IMR-90 (cell line): Measurements from ENCODE around the gene ACOXL. TPM values are rescaled to one million over a fixed set of nuclear protein-coding genes. Genes with fewer than 3 reads are reported as not detected.

Experiments
- ATAC-seq: fragments of 200-7000 bp; cut with Tn5 transposase; 2 replicates; pipeline ENCODE4 v1.9.1; 2020; ENCODE audit warnings: low read depth, mild to moderate bottlenecking, moderate library complexity
- BruUV-seq: library from RNA; stranded (reverse); fragments of 400-500 nt; replicated peaks from 2 replicates; lab custom pipeline; 2021; lab: Mats Ljungman, UMichigan
- CTCF ChIA-PET: fragments of 300-600 bp; formaldehyde crosslinking; extraction: SDS; loops from one replicate; lab custom pipeline; 2021; ENCODE audit warnings: antibody characterized with exemption; lab: Yijun Ruan, JAX
- POLR2A ChIA-PET: fragments of 300-600 bp; sonication (Branson Sonifier 250); formaldehyde crosslinking; loops from one replicate; lab custom pipeline; 2022; ENCODE audit warnings: antibody characterized with exemption; ENCODE audit not compliant: unreplicated experiment; lab: Charles Lee
- DNase-seq: peaks from one replicate; pipeline ENCODE4 v3.0.0; 2013
- H2AFZ ChIP-seq: replicated peaks from 2 replicates; pipeline ENCODE3; 2013; ENCODE audit warnings: low read length, mild to moderate bottlenecking; ENCODE audit not compliant: poor library complexity
- H2AK5ac ChIP-seq: 2 replicates; pipeline ENCODE4 v1.6.1; 2013; ENCODE audit warnings: low read depth, low read length, inconsistent platforms
- H2AK9ac ChIP-seq: replicated peaks from 2 replicates; pipeline ENCODE3; 2013; ENCODE audit warnings: mild to moderate bottlenecking, low read depth, low read length, moderate library complexity; ENCODE audit not compliant: poor library complexity
- H2BK120ac ChIP-seq: 2 replicates; pipeline ENCODE4 v1.6.1; 2013; ENCODE audit warnings: low read depth, low read length, inconsistent platforms
- H2BK15ac ChIP-seq: 3 replicates; pipeline ENCODE4 v1.6.1; 2013; ENCODE audit warnings: low read depth, low read length, inconsistent platforms
- H2BK20ac ChIP-seq: 2 replicates; pipeline ENCODE4 v1.6.1; 2013; ENCODE audit warnings: low read depth, mild to moderate bottlenecking, inconsistent platforms, low read length, moderate library complexity
- H2BK5ac ChIP-seq: 2 replicates; pipeline ENCODE4 v1.6.1; 2013; ENCODE audit warnings: mild to moderate bottlenecking, low read depth, low read length, inconsistent platforms; ENCODE audit not compliant: poor library complexity, severe bottlenecking
- H3K14ac ChIP-seq: replicated peaks from 2 replicates; pipeline ENCODE4 v1.6.1; 2013; ENCODE audit warnings: low read depth, low read length, inconsistent platforms
- H3K18ac ChIP-seq: 2 replicates; pipeline ENCODE4 v1.6.1; 2013; ENCODE audit warnings: low read depth, low read length, control low read depth
- H3K23ac ChIP-seq: 2 replicates; pipeline ENCODE4 v1.6.1; 2013; ENCODE audit warnings: low read depth, low read length, inconsistent platforms
- H3K27ac ChIP-seq: 2 replicates; pipeline ENCODE4 v1.5.1; 2013; ENCODE audit warnings: mild to moderate bottlenecking, control low read depth, low read length; ENCODE audit not compliant: insufficient read depth
- H3K27me3 ChIP-seq: 2 replicates; pipeline ENCODE4 v1.6.1; 2013; ENCODE audit warnings: low read length; ENCODE audit not compliant: control insufficient read depth, insufficient read depth
- H3K36me3 ChIP-seq: 2 replicates; pipeline ENCODE4 v1.6.1; 2013; ENCODE audit warnings: low read length, mixed read lengths; ENCODE audit not compliant: control insufficient read depth, insufficient read depth
- H3K4ac ChIP-seq: 2 replicates; pipeline ENCODE4 v1.6.1; 2013; ENCODE audit warnings: low read depth, low read length, inconsistent platforms
- H3K4me1 ChIP-seq: 2 replicates; pipeline ENCODE4 v1.6.1; 2013; ENCODE audit warnings: low read length, mixed read lengths; ENCODE audit not compliant: control insufficient read depth, insufficient read depth
- H3K4me2 ChIP-seq: 2 replicates; pipeline ENCODE4 v1.6.1; 2013; ENCODE audit warnings: low read depth, mild to moderate bottlenecking, control low read depth, low read length, moderate library complexity
- H3K4me3 ChIP-seq: 2 replicates; pipeline ENCODE4 v1.5.1; 2013; ENCODE audit warnings: low read depth, mild to moderate bottlenecking, control low read depth, low read length, moderate library complexity; ENCODE audit not compliant: insufficient read depth
- H3K56ac ChIP-seq: 2 replicates; pipeline ENCODE4 v1.6.1; 2013; ENCODE audit warnings: low read length, inconsistent platforms; ENCODE audit not compliant: insufficient read depth; ENCODE audit errors: extremely low read depth
- H3K79me1 ChIP-seq, 2 experiments: 2 replicates each; pipeline ENCODE4 v1.6.1; 2013; ENCODE audit warnings: low read length in 2 of 2, inconsistent platforms in 1 of 2, low read depth in 1 of 2
- H3K9ac ChIP-seq: 2 replicates; pipeline ENCODE4 v1.6.1; 2013; ENCODE audit warnings: low read depth, low read length, control low read depth
- H3K9me1 ChIP-seq: 2 replicates; pipeline ENCODE4 v1.6.1; 2013; ENCODE audit warnings: low read length, inconsistent platforms; ENCODE audit not compliant: insufficient read depth
- H3K9me3 ChIP-seq: 2 replicates; pipeline ENCODE4 v1.6.1; 2013; ENCODE audit warnings: low read length; ENCODE audit not compliant: control insufficient read depth, insufficient read depth
- H4K20me1 ChIP-seq: 2 replicates; pipeline ENCODE4 v1.6.1; 2013; ENCODE audit warnings: low read length, inconsistent platforms; ENCODE audit not compliant: insufficient read depth
- H4K5ac ChIP-seq: 2 replicates; pipeline ENCODE4 v1.6.1; 2013; ENCODE audit warnings: mild to moderate bottlenecking, low read depth, low read length, control low read depth
- H4K8ac ChIP-seq, 2 experiments: 2 replicates each; pipeline ENCODE4 v1.6.1; 2013; ENCODE audit warnings: low read depth in 2 of 2, low read length in 2 of 2, control low read depth in 1 of 2, inconsistent platforms in 1 of 2
- H4K91ac ChIP-seq: 2 replicates; pipeline ENCODE4 v1.6.1; 2013; ENCODE audit warnings: low read depth, low read length, inconsistent platforms; ENCODE audit not compliant: insufficient read depth
- BHLHE40 ChIP-seq: fragments of 150-350 bp; IDR thresholded peaks from 2 replicates; pipeline ENCODE4 v1.6.1; 2016; ENCODE audit warnings: mild to moderate bottlenecking, low read depth, low read length
- CEBPB ChIP-seq: IDR thresholded peaks from 2 replicates; pipeline ENCODE4 v1.6.1; 2012; ENCODE audit warnings: low read depth, low read length, improper control_type of control experiment
- CHD1 ChIP-seq: IDR thresholded peaks from 2 replicates; pipeline ENCODE4 v1.6.1; 2012; ENCODE audit warnings: low read depth, low read length, improper control_type of control experiment
- ELK1 ChIP-seq: fragments of 150-350 bp; IDR thresholded peaks from 2 replicates; pipeline ENCODE4 v1.6.1; 2016; ENCODE audit warnings: low read depth, mild to moderate bottlenecking, low read length, moderate library complexity, borderline replicate concordance
- FOS ChIP-seq: fragments of 150-350 bp; IDR thresholded peaks from 2 replicates; pipeline ENCODE4 v1.6.1; 2016; ENCODE audit warnings: low read depth, low read length
- MAFK ChIP-seq: IDR thresholded peaks from 2 replicates; pipeline ENCODE4 v1.6.1; 2012; ENCODE audit warnings: low read depth, low read length, improper control_type of control experiment
- MAZ ChIP-seq: IDR thresholded peaks from 2 replicates; pipeline ENCODE4 v1.6.1; 2012; ENCODE audit warnings: low read depth, mild to moderate bottlenecking, low read length, improper control_type of control experiment, moderate library complexity, borderline replicate concordance
- MXI1 ChIP-seq: IDR thresholded peaks from 2 replicates; pipeline ENCODE4 v1.6.1; 2012; ENCODE audit warnings: low read depth, mild to moderate bottlenecking, low read length, moderate library complexity, borderline replicate concordance
- NFE2L2 ChIP-seq: fragments of 150-350 bp; IDR thresholded peaks from 2 replicates; pipeline ENCODE4 v1.6.1; 2016; ENCODE audit warnings: low read depth, mild to moderate bottlenecking, low read length
- POLR2A ChIP-seq: IDR thresholded peaks from 2 replicates; pipeline ENCODE4 v1.6.1; 2012; ENCODE audit warnings: mild to moderate bottlenecking, low read depth, low read length
- RAD21 ChIP-seq: IDR thresholded peaks from 2 replicates; pipeline ENCODE4 v1.6.1; 2012; ENCODE audit warnings: low read length, improper control_type of control experiment
- RCOR1 ChIP-seq: IDR thresholded peaks from 2 replicates; pipeline ENCODE4 v1.6.1; 2012; ENCODE audit warnings: mild to moderate bottlenecking, low read length, improper control_type of control experiment; ENCODE audit not compliant: insufficient replicate concordance
- RFX5 ChIP-seq: IDR thresholded peaks from 2 replicates; pipeline ENCODE4 v1.8.0; 2012; ENCODE audit warnings: low read depth, mild to moderate bottlenecking, low read length, moderate library complexity
- SMC3 ChIP-seq: fragments of 150-350 bp; IDR thresholded peaks from 2 replicates; pipeline ENCODE4 v1.6.1; 2016; ENCODE audit warnings: low read depth, mild to moderate bottlenecking, antibody characterized with exemption, low read length, moderate library complexity
- USF2 ChIP-seq: fragments of 150-350 bp; IDR thresholded peaks from 2 replicates; pipeline ENCODE4 v1.6.1; 2017; ENCODE audit warnings: mild to moderate bottlenecking, antibody characterized with exemption, low read length, low read depth
- WGBS, 2 experiments: methylation state at CpG; one replicate each; pipeline versions ENCODE4 v1.1.5 to v1.1.7; 2013; ENCODE audit warnings: missing lambda C conversion rate in 2 of 2; ENCODE audit not compliant: insufficient read length in 1 of 2; ENCODE audit errors: extremely low coverage in 2 of 2; 5-methylcytosine and 5-hydroxymethylcytosine counted together
- dilution Hi-C: fragments of 300-500 bp; cut with HindIII; formaldehyde crosslinking; loops from one replicate; pipeline ENCODE4 v1.14.3; 2018; ENCODE audit warnings: low sequenced_read_pairs; ENCODE audit not compliant: unreplicated experiment
- in situ Hi-C: fragments of 300-500 bp; cut with MboI; formaldehyde crosslinking; loops from 3 replicates; pipeline ENCODE4 v1.14.3; 2019; ENCODE audit warnings: low sequenced_read_pairs, inconsistent platforms, mixed read lengths
- intact Hi-C: fragments of 100-400 bp; cut with micrococcal nuclease; formaldehyde crosslinking; loops from 2 replicates; pipeline ENCODE4 v1.10.0; 2022
- polyA plus RNA-seq, 3 experiments: library from polyadenylated mRNA; depleted of rRNA; stranded (reverse); fragments of >200 nt; gene quantifications; 2 replicates each; pipeline ENCODE4 v1.2.3, GENCODE V29; 2012; ENCODE audit warnings: low replicate concordance in 1 of 3
- total RNA-seq: library from RNA; depleted of rRNA; stranded (reverse); fragments of >200 nt; gene quantifications from 2 replicates; pipeline ENCODE4 v1.2.3, GENCODE V29; 2012
- TF ChIP-seq, protein P1 (sequence below): conservative IDR thresholded peaks from 2 replicates; pipeline ENCODE4 v1.5.1; 2012; ENCODE audit warnings: mild to moderate bottlenecking, low read depth, low read length, improper control_type of control experiment

ACOXL gene
- total and polyA plus RNA-seq, 2 of the 4 experiments (the other 2 are of a cell fraction) = not detected

DNA sequence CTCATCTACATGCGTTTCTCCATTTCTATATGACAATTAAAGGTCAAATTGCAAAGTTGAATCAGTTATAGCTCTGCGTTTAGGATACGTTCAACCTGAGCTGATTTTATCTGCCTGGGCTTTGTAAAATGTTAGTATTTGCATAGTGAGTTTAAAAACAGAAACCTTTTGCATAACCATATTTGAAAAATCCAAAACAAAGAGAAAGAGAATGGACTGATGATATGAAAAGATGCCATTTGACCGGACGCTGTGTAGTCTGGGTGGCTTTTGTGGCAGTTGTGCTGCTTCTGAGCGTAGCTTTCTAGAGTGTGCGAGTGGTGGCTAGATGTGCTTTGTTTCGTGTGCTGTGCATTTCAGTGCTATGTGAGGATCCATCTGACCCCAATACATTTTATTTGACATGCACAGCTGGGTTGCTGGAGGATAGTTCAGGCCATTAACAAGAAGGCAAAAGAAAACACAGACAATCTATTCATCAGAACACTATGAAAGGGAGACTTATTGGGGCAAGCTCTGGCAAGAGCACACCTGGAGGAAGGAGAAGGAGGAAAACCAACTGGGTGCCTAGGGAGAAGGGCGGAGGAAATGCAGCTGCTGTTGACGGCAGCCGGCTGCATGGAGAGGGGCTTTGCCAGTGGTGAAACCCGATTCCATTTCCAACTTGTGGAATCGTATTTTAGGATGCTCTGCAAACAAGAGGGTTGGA, 126.8 kb downstream of the ACOXL start:
- Histone ChIP-seq H2AFZ (no peak overlapping the region), H3K14ac (no peak overlapping the region), H3K4me1 (no peaks in the 10 kb centered on the region), H3K4me2 (no peak overlapping the region), H2BK5ac (no peak overlapping the region), H2BK120ac (no peak overlapping the region), H3K9me3 (no peaks in the 10 kb centered on the region), H3K4me3 (no peak overlapping the region), H3K36me3 (no peaks in the 10 kb centered on the region), H2BK15ac (no peak overlapping the region), H3K56ac (no peak overlapping the region), H2AK5ac (no peak overlapping the region), H4K20me1 (no peaks in the 10 kb centered on the region), H4K91ac (no peak overlapping the region), H3K27me3 (peaks cover 32% of the 10 kb centered on the region), H3K18ac (no peak overlapping the region), H3K9ac (no peak overlapping the region), H3K27ac (no peak overlapping the region), H4K5ac (no peak overlapping the region), H3K9me1 (no peaks in the 10 kb centered on the region), H2AK9ac (no peak overlapping the region), H3K79me1 (no peaks in the 10 kb centered on the region), H2BK20ac (no peak overlapping the region), H3K4ac (no peak overlapping the region), H3K23ac (no peak overlapping the region), H4K8ac (no peak overlapping the region)
- no CpG with 5 or more reads among the region's 13 CpGs for WGBS, 2 experiments
- ChIA-PET POLR2A (no interaction called here), CTCF (no interaction called here)
- in situ Hi-C loops (no loop called here), dilution Hi-C loops (no loop called here), intact Hi-C loops (no loop called here)
- ATAC-seq (no peak), DNase-seq (no peak)
- BruUV-seq = no TSS peak
- no peak for TF ChIP-seq SMC3
- TF ChIP-seq MXI1 = no peak
- no peak for TF ChIP-seq USF2
- TF ChIP-seq RAD21 = no peak
- TF ChIP-seq FOS = no peak
- no peak for TF ChIP-seq NFE2L2
- TF ChIP-seq MAZ = no peak
- no peak for TF ChIP-seq RCOR1
- TF ChIP-seq CHD1 = no peak
- TF ChIP-seq POLR2A = no peak
- no peak for TF ChIP-seq MAFK
- no peak for TF ChIP-seq RFX5
- TF ChIP-seq, protein P1, sequence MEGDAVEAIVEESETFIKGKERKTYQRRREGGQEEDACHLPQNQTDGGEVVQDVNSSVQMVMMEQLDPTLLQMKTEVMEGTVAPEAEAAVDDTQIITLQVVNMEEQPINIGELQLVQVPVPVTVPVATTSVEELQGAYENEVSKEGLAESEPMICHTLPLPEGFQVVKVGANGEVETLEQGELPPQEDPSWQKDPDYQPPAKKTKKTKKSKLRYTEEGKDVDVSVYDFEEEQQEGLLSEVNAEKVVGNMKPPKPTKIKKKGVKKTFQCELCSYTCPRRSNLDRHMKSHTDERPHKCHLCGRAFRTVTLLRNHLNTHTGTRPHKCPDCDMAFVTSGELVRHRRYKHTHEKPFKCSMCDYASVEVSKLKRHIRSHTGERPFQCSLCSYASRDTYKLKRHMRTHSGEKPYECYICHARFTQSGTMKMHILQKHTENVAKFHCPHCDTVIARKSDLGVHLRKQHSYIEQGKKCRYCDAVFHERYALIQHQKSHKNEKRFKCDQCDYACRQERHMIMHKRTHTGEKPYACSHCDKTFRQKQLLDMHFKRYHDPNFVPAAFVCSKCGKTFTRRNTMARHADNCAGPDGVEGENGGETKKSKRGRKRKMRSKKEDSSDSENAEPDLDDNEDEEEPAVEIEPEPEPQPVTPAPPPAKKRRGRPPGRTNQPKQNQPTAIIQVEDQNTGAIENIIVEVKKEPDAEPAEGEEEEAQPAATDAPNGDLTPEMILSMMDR = no peak
- TF ChIP-seq CEBPB = no peak
- no peak for TF ChIP-seq BHLHE40
- TF ChIP-seq ELK1 = no peak
